GM21528 (cell line): Measurements from ENCODE around the gene RBMS1.

Source experiments
- ATAC-seq: cut with Tn5 transposase; IDR thresholded peaks from one replicate; pipeline ENCODE4 v1.9.1; 2021; ENCODE audit warnings: mild to moderate bottlenecking, moderate library complexity; ENCODE audit not compliant: unreplicated experiment, low FRiP score

Gene RBMS1

DNA sequence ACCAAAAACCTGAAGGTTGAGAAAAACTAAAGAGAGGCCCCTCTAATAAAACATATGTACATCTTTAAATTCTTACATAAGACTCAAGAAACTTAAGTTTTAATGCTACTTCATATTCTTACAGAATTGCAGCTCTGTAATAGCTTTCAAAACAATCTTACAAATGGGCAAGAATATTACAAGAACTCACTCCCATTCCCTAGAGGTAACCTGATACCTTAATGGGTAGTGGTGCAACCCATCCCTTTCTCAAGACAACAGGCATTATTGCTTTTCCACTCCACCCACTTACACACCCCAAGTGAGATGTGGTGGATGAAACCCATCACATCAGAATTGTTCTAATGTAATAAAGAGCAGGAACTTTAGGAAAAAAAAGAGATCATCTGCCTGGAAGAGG, 103.7 kb downstream of the RBMS1 start:
- ATAC-seq: no peak

DNA sequence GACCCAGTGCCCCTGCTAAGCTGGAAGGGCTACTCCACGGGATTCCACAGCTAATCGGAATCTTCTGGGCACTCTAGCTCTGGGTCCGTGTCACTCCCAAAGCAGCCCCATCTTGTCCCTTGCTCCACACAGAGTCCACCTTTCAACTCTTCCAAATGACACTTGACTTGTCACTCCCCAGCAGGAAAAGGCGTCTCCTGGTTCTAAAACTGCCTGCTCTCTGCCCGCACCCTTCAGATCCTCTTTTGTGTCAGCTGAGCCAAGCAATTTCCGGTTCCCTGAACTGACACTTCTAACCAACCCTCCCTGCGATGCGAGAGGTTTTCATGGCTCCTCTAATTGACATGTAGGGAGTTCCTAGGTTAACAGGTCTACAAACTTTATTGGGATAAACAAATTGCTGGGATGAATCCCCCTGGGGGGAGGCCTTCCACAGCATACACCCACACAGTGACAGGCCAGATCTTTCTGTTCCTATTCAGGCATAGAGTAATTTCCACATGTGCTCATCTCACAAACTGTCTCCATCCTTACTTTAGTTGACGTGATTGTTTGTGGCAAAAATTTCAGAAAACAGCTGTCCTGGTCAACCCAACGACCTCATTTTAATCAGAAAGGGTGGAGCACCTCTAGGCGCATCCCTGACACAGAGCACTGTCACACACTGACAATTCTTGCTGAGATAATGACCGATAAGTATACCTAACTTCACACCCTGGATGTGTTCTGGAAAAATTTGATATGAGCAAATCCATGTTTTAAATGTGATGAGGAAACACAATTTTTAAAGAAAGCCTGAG, 104.9 kb downstream of the RBMS1 start:
- no peak for ATAC-seq

DNA sequence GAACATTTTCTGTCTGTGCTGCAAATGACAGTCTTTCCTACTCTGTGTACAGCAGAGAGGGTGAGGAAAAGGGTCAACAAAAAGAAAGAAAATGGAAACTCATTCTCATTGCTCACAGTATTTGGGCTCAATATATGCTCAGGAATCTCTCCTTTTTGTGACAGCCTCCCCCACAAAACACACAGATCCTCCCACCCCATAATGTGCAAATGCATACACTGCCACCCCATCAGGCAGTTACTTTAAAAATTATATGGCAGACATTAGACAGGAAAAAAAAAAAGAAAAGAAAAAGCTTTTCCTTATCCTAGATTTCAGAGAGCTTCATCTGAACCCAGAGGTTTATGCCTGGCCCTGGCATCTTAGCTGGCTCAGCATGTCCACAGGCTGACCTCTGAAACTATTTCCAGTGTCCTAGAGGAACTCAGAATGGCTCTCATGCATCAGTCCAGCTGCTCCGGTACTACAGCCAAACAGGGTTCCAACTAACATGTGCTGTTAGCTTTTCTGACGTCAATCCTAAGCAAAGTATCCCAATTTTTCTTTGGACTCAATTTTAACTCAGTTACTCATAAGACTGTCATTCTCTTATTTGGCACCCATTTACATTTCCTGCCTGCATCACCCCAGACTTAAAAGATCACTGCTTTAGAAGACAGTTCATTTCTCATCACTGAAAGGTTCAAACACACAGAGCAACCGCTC, 105.9 kb downstream of the RBMS1 start:
- ATAC-seq: no peak

DNA sequence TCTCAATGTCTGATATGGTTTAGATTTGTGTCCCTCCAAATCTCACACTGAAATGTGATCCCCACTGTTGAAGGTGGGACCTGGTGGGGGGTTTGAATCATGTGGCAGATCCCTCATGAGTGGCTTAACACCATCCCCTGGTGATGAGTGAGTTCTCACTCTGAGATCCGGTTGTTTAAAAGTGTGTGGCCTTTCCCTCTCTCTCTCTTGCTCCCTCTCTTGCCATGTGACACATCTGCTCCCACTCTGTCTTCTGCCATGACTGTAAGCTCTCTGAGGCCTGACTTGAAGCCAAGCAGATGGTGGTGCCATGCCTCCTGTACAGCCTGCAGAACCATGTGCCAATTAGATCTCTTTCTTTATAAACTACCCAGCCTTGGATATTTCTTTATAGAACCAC, 108.8 kb downstream of the RBMS1 start:
- no peak for ATAC-seq

DNA sequence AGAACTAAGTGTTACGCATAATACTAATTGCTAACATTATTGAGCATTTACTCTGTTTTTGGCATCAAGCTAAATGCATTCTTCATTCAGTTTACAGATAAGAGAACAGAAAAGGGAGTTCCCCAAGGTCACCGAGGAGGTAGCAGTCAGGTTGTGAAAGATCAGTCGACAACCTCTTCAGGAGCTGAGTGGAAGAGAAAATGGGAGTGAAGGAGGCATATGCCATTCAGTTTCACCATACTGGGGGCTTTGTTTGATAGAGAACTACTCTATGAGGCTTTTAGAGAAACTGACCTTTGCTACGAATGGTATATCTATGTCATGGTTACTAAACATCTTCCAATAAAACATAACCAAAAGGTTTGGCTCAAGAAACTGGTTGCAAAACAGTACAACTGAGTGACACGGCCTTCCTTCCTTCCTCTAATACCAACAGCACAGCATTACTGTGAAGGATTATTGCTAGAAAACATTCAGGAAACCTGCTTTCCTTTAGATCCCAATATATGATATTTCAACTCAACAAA, 112.1 kb downstream of the RBMS1 start:
- ATAC-seq: no peak

DNA sequence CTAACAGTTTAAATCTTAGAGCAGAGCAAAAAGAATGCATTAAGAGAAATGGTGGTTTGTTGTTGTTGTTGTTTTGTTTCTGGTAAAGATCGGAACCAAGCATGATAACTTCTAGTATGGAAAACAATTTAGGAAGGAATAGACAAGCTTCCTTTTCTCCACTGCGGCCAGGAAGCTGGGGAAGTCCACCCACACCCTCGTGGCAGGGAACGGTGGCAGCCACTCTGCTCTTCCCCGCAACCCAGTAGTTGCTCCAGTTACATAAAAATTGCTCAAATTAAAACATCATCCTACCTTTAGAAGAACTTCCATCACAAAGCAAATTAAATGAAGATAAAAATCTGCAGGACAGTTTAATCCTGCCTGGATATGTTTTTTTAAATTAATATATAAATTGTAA, 113.0 kb downstream of the RBMS1 start:
- no peak for ATAC-seq

DNA sequence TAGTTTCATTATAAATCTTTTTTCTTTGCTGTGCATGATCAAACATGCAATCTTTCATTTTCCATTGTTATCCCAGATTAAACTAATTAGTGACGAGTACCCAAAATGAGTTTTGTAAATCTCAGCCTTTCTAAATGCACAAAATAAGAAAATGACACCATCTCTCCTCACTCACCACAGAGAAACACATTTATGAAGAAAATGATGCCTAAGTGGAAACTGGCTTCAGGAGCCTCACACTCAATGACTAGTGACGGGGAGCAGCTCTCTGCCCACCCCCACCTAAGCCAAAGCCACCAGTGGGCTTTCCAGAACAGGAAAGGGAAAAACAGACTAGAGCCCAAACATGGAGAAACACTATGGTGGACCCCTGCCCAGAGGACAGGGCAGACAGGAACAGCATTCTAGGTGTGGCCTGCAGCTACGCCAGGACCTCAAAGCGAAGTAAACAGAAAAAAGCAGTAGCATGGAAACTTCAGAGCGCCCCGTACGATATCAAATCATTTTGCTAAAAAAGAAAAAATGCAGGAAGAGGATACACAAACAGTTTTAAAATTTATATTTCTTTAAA, 113.5 kb downstream of the RBMS1 start:
- no peak for ATAC-seq

DNA sequence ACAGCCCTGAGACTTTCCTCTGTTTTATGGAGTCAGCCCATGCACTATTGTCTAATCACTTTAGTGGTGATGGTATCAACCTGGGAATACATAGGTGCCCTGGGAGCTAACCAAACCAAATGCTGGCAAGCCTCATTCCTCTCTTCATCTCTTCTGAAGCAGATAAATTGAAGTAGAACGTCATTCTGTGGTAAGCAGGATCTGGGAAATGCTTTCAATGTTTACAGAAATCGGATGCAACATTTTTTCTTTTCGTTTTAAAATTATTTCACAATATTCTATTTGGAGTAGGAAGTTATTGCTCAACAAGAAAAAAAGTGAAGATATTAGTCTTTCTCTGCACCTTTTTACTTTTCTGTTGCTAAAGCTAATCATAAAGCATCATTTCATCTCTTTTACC, 114.2 kb downstream of the RBMS1 start:
- no peak for ATAC-seq

DNA sequence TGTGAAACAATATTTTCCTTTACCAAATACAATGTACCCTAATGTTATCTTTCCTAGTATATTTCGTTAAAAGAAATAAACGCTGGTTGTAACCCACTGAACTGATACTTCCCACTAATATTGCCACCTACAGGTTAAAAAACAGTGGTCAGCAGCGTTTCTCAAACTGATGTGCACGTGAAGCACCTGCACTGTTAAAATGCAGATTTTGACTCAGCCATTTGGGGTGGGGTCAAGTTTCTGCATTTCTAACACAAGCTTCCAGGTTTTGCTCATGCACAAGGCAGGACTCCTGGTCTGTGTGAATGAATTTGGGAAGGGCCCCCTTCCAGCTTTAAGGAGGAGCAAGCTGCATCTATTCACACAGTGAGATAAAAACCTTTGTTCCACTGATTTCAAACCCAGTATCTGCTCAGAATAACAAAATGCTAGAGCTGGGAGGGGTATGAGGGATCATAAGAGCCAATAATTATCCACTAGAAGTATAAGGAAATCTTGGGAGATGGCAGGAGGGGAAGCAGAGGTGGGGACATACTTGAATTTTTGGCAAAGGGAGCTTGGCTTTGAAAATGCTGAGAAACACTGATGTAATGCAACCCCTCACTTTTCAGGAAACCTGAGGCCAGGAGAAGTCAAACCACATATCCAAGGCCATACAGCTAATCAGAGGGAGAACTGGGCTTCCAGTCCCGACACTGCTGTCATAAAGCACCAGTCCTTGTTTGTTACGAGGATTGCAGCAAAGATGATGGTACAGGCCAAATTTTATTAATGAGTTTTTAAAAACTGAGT, 116.2 kb downstream of the RBMS1 start:
- ATAC-seq: no peak

DNA sequence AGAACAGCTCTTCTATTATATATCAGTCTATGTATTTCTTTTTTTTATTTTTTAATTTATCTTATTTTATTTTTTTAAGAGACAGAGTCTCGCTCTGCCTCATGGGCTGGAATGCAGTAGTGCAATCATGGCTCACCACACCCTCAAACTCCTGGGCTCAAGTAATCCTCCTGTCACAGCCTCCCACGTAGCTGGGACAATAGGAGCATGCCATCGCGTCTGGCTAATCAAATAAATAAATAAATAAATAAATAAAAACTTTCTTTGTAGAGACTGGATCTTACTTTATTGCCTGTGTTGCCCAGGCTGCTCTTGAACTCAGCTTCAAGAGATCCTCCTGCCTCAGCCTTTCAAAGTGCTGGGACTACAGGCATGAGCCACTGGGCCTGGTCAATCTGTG, 117.0 kb downstream of the RBMS1 start:
- no peak for ATAC-seq

DNA sequence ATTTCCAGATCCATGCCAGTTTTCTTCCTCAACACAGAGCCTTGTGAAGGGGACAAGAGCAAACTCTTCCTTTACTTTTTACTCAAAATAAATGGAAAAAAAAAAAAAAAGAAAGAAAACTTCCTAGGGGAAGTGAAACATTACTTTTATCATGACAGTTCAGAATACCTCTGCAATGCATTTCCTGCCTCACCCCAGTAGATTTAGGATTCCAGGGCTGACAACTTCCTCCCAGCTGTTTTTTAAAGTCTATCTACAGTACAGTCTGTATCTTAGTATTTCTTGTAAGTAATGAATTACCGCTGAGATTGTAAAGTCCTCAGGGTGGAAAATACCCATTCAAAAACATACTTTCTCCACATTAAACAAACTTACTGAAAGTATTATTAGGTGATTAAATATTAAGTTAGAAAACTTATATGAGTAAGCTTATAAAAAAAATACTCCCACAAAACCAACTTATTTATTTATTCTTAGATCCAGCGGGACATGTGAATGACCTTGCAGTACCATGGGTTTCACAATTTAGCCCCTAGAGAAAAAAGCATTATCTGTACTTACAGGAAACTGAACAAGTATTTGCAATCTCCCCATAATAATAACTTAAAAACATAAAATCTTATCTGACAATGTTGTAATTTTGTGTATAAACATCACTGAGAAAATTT, 117.7 kb downstream of the RBMS1 start:
- ATAC-seq: no peak

DNA sequence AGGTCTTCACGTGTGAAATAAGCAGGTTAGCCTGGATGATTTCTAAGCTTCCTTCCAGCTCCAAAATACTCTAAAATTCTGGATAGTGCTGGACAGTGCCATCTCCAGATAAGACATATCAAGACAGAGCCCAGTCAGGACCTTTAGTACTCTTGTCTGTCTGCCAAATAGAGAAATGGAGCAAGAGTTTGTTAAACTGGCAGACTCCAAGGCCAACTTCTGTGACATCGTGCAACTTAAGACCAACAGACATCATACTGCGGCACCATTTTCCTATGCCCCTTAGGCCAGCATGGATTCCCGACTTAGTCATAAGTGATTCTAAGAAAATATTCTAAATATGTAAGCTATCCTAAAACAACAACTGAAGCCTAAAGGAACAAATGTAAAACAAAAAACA, 118.6 kb downstream of the RBMS1 start:
- no peak for ATAC-seq

DNA sequence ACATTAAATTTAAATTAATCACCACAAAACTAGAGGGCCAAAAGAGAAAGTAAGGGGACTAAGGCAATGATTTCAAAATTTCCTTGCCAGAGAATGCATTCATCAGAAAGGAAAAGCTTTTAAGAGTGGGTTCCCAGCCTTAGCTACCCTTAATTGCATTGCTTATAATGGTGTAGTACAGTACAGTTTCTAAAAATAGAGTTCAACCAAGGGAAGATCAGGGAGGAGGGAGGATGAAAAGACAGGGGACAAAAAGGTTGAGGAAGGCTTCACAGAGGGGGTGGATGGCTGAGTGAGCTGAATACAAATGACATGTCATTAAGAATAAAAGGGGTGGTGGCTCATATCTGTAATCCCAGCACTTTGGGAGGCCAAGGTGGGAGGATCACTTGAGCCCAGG, 119.9 kb downstream of the RBMS1 start:
- ATAC-seq: no peak

DNA sequence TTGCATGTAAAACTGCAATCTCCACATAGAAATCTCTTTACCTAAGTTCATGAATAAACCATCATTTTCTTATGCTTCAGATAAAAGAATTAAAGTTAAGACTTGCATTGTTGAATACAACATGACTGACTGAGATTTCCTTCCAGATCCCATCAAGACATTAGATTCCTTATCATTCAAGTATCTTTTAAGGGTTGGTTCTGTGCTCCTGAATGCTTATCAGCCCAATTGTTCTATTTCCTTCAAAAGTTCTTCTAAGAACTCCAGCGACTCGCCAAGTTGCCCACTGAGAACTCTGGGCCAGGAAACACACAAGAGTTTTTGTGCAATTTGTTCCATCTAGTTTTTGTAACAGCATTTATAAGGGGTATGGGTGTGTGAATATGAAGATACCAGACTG, 120.3 kb downstream of the RBMS1 start:
- no peak for ATAC-seq

DNA sequence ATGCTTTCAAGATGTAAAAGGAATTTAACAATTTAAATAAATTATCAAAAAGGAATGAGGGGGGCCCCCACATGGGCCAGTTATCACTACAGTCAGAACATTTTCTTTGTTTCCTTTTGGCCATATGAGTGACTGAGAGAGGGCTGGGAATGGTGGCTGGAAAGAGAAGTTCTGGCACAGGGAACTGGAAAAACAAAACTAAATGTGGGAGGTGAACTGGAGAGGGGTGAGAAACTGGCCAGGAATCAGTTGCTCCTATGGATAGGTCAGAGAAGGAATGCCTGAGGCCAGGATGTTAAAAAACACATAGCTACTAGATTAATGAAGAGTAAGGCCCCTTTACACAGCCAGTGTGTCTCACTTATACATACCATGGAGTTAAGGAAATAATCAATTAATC, 121.0 kb downstream of the RBMS1 start:
- ATAC-seq: no peak

DNA sequence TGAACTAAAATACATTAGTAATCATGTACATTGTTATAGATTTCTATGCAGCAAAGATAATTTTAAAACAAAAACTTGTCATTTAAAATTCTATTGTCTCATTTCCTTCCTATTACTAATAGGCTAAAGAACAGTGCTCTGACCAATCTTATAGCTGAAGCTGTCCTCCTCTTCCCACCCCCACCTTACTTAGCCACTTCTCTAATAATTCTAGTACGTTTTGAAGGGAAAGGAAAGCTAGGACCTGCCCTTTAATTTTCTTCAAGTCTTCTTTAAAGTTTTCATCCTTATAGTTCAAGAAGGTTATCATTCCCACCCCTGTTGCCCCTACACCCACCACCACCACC, 121.6 kb downstream of the RBMS1 start:
- no peak for ATAC-seq

DNA sequence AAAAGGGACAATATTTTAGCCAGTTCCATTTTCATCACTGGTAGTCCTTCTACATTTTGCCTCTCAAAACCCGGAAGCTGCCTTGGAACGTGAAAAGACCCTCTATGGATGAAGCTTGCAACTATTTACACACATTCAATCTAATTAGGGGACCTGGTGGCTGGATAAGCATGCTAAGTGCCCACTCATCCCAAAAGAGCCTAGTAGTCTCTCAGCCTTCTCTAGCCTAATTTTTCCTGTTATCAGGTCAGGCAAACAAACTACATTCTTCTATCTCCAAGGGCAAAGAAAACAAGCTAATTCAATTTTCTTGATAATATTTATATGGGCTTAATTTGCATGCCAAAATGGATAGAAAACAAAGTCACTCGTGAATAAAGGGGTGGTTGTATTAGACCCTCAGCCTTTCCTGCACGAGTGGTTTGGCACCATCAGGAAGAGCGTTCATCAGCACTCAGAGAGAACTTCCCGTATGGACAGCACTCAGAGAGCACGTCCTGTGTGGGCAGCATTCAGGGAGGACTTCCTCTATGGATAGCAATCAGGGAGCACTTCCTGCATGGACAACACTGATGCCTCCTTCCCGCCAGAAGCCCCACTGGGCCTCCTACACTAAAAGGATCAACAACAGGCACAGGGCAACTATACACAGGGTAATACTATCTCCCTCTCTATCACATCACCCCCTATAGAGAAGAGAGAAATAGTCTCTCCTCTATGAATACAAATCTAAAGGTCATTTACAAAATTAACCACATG, 122.2 kb downstream of the RBMS1 start:
- ATAC-seq: no peak

DNA sequence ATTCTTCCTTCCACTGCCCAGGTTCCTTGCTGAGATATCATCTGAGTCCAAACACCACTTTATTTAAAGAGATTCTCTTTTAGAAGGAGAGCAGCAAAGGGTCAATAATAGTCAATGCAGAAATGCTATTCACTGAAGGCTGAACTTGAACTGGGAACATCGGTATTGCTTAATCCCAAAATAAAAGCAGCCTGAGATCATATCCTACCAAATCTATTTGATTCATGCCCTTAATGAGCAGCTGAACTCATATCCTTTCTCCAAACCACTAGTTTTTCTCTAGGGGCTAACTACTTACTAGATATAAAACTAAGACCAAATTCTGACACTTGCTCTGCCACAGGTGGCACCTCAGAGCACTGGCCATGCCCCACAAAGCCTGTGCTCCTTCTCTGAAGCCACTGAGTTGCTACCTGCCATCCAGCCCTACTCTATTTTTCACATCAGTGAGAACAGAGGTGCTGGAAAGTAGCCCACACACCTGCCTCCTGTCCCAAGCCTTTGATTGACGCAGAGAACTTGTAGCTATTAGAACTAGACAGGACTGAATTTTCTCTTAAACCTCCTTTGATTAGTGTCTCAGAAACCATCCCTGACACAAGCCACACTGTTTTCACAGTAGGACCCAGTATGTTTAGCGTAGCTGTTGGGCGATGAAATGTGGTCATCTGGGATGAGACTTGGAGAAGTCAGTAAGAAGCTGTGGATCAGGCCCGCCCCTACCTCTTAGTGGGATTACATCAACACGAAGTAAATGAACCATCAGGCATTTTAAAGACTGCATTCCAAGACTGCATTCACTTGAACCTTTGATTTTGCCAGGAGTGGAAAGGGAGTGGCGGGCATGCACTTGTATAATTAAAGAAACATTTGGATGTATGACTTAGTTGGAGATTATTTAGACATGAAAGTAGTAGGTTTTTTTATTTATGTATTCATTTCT, 124.3 kb downstream of the RBMS1 start:
- no peak for ATAC-seq

DNA sequence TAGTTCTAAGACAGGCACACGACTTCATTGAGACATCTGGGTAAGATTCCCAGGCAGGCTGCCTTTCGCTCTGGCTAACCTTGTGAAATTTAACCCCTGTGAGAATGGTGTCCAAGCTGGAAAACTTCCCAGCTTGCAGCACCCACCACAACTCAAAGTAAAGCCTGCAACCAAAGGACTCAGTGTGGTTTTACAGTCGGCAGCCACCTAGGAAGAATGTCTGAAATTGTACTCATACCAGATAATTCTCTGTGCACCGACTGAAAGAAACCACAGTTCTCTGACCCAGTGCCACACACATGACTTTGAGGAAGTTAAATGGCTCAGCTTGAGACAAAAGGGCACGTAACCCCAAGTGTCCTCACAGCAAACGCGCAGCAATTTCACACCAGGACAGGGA, 125.7 kb downstream of the RBMS1 start:
- ATAC-seq: no peak
